ENCODE results near the gene ZNF891. TPM values are rescaled to one million over a fixed set of nuclear protein-coding genes. Genes with fewer than 3 reads are reported as not detected.

Gene ZNF891
- total RNA-seq, 1 experiment from 2014 or later = 0.02 TPM

DNA sequence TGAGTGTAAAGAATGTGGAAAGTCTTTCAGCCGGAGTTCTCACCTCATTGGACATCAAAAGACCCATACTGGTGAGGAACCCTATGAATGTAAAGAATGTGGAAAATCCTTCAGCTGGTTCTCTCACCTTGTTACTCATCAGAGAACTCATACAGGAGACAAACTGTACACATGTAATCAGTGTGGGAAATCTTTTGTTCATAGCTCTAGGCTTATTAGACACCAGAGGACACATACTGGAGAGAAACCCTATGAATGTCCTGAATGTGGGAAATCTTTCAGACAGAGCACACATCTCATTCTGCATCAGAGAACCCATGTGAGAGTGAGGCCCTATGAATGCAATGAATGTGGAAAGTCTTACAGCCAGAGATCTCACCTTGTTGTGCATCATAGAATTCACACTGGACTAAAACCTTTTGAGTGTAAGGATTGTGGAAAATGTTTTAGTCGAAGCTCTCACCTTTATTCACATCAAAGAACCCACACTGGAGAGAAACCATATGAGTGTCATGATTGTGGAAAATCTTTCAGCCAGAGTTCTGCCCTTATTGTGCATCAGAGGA is 26.1 kb upstream of the ZNF891 start:
- no peak overlapping the region for H3K4me2 ChIP-seq (ENCODE audit: low read length)
- ATAC-seq (no peak), DNase-seq (ENCODE audit: low read depth, low spot score) (no peak)
- H3K9me2 ChIP-seq (ENCODE audit: insufficient read depth) = no peaks in the 10 kb centered on the region
- H3K4me1 ChIP-seq (ENCODE audit: control insufficient read depth in 1 of 2, insufficient read depth in 2 of 2, low read length in 2 of 2) = no peaks in the 10 kb centered on the region
- TF ChIP-seq CTCF (IDR thresholded peaks at IDR 0.05 in 2 of 3, conservative IDR thresholded peaks at IDR 0.05 in 1 of 3; ENCODE audit: borderline replicate concordance in 1 of 3, insufficient read depth in 1 of 3, low read depth in 2 of 3, low read length in 2 of 3) (no peak), ZNF274 (IDR thresholded peaks at IDR 0.05; ENCODE audit: low read depth, low read length) (peak; percentile 66)
- H4K20me1 ChIP-seq (ENCODE audit: insufficient read depth) = no peaks in the 10 kb centered on the region
- no peaks in the 10 kb centered on the region for H3K27me3 ChIP-seq (ENCODE audit: insufficient read depth, low read length)
- H3K27ac ChIP-seq (ENCODE audit: low read depth, low read length) = no peak overlapping the region
- ChIA-PET CTCF (no interaction called here), POLR2A (no interaction called here), RAD21 (ENCODE audit: low non-redundant PET in 1 of 2, low total read pairs in 2 of 2, uncharacterized antibody in 2 of 2, unreplicated experiment in 2 of 2) (no interaction called here)
- H3K36me3 ChIP-seq (ENCODE audit: control insufficient read depth in 1 of 2, insufficient read depth in 2 of 2, low read length in 2 of 2) = no peaks in the 10 kb centered on the region
- no peak overlapping the region for H3K9ac ChIP-seq (ENCODE audit: low read length)
- H2AFZ ChIP-seq (ENCODE audit: low read depth, low read length, poor library complexity, severe bottlenecking) = no peak overlapping the region
- H3K9me3 ChIP-seq (ENCODE audit: control insufficient read depth in 1 of 2, insufficient read depth in 1 of 2, low read depth in 1 of 2, low read length in 2 of 2) = peaks cover 20 to 32% of the 10 kb centered on the region in 2 experiments; a peak in 2 of 4 replicates
- no peak overlapping the region for H3K4me3 ChIP-seq (replicated peaks in 1 of 2; ENCODE audit: low read depth in 1 of 2, low read length in 2 of 2)
- intact Hi-C loops (cut with micrococcal nuclease) = no loop called here
- no TSS peak for BruUV-seq (replicated peaks)
- H3K79me2 ChIP-seq (ENCODE audit: insufficient read depth, low read length) = no peaks in the 10 kb centered on the region

DNA sequence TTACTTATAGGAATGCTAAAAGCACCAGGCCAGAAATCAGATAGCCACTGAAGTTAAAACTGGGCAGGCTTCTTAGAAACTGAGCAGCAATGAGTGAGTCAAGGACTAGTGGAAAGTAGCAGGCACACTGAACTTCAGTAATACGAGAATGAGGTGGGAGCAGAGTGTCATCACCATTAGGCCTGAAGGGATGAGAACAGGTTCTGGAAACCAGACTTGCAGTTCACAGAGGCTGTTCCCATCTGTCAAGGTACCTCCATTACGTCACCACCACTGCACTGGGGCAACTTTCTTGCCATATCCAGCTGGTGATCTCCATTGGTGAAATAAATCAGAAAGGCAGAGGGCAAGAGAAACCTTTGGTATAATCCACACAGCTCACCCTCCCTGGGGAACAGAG is 15.9 kb upstream of the ZNF891 start:
- no peaks in the 10 kb centered on the region for H3K9me2 ChIP-seq (ENCODE audit: insufficient read depth)
- no peaks in the 10 kb centered on the region for H3K36me3 ChIP-seq (ENCODE audit: control insufficient read depth in 1 of 2, insufficient read depth in 2 of 2, low read length in 2 of 2)
- ChIA-PET POLR2A (no interaction called here), RAD21 (ENCODE audit: low non-redundant PET in 1 of 2, low total read pairs in 2 of 2, uncharacterized antibody in 2 of 2, unreplicated experiment in 2 of 2) (no interaction called here), CTCF (no interaction called here)
- ATAC-seq = no peak
- H3K27me3 ChIP-seq (ENCODE audit: insufficient read depth, low read length) = no peaks in the 10 kb centered on the region
- H3K4me3 ChIP-seq (replicated peaks in 1 of 2; ENCODE audit: low read depth in 1 of 2, low read length in 2 of 2) = no peak overlapping the region
- no peaks in the 10 kb centered on the region for H4K20me1 ChIP-seq (ENCODE audit: insufficient read depth)
- H3K4me1 ChIP-seq (ENCODE audit: control insufficient read depth in 1 of 2, insufficient read depth in 2 of 2, low read length in 2 of 2) = no peaks in the 10 kb centered on the region
- DNase-seq (ENCODE audit: low read depth, low spot score) = no peak
- no peak overlapping the region for H3K27ac ChIP-seq (ENCODE audit: low read depth, low read length)
- no peaks in the 10 kb centered on the region for H3K79me2 ChIP-seq (ENCODE audit: insufficient read depth, low read length)
- H3K9ac ChIP-seq (ENCODE audit: low read length) = no peak overlapping the region
- no peak overlapping the region for H3K4me2 ChIP-seq (ENCODE audit: low read length)
- no TSS peak for BruUV-seq (replicated peaks)
- H3K9me3 ChIP-seq (ENCODE audit: control insufficient read depth in 1 of 2, insufficient read depth in 1 of 2, low read depth in 1 of 2, low read length in 2 of 2) = peaks cover 10 to 14% of the 10 kb centered on the region in 2 experiments; a peak in 2 of 4 replicates
- intact Hi-C loops (cut with micrococcal nuclease) = no loop called here
- no peak overlapping the region for H2AFZ ChIP-seq (ENCODE audit: low read depth, low read length, poor library complexity, severe bottlenecking)
- TF ChIP-seq RAD21 (IDR thresholded peaks at IDR 0.05; ENCODE audit: low read depth) (no peak), EZH2phosphoT487 (IDR thresholded peaks at IDR 0.05; ENCODE audit: borderline replicate concordance) (no peak), SIN3A (IDR thresholded peaks at IDR 0.05; ENCODE audit: low read depth) (no peak), FOSL1 (IDR thresholded peaks at IDR 0.05; ENCODE audit: low read depth) (no peak), CEBPB (IDR thresholded peaks at IDR 0.05; ENCODE audit: low read depth) (no peak), CBX3 (IDR thresholded peaks at IDR 0.05; ENCODE audit: low read depth) (no peak), MAX (IDR thresholded peaks at IDR 0.05) (no peak), CTCF (IDR thresholded peaks at IDR 0.05 in 2 of 3, conservative IDR thresholded peaks at IDR 0.05 in 1 of 3; ENCODE audit: borderline replicate concordance in 1 of 3, insufficient read depth in 1 of 3, low read depth in 2 of 3, low read length in 2 of 3) (no peak), EZH2 (IDR thresholded peaks at IDR 0.05) (no peak)
- TF ChIP-seq, protein P1, sequence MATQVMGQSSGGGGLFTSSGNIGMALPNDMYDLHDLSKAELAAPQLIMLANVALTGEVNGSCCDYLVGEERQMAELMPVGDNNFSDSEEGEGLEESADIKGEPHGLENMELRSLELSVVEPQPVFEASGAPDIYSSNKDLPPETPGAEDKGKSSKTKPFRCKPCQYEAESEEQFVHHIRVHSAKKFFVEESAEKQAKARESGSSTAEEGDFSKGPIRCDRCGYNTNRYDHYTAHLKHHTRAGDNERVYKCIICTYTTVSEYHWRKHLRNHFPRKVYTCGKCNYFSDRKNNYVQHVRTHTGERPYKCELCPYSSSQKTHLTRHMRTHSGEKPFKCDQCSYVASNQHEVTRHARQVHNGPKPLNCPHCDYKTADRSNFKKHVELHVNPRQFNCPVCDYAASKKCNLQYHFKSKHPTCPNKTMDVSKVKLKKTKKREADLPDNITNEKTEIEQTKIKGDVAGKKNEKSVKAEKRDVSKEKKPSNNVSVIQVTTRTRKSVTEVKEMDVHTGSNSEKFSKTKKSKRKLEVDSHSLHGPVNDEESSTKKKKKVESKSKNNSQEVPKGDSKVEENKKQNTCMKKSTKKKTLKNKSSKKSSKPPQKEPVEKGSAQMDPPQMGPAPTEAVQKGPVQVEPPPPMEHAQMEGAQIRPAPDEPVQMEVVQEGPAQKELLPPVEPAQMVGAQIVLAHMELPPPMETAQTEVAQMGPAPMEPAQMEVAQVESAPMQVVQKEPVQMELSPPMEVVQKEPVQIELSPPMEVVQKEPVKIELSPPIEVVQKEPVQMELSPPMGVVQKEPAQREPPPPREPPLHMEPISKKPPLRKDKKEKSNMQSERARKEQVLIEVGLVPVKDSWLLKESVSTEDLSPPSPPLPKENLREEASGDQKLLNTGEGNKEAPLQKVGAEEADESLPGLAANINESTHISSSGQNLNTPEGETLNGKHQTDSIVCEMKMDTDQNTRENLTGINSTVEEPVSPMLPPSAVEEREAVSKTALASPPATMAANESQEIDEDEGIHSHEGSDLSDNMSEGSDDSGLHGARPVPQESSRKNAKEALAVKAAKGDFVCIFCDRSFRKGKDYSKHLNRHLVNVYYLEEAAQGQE (IDR thresholded peaks at IDR 0.05; ENCODE audit: low read depth) = no peak
- TF ChIP-seq, protein P2, sequence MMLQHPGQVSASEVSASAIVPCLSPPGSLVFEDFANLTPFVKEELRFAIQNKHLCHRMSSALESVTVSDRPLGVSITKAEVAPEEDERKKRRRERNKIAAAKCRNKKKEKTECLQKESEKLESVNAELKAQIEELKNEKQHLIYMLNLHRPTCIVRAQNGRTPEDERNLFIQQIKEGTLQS (IDR thresholded peaks at IDR 0.05) = no peak

Data from HCT116 (cell line).